ENCODE results near the gene QSOX1.

QSOX1 gene, protein sequence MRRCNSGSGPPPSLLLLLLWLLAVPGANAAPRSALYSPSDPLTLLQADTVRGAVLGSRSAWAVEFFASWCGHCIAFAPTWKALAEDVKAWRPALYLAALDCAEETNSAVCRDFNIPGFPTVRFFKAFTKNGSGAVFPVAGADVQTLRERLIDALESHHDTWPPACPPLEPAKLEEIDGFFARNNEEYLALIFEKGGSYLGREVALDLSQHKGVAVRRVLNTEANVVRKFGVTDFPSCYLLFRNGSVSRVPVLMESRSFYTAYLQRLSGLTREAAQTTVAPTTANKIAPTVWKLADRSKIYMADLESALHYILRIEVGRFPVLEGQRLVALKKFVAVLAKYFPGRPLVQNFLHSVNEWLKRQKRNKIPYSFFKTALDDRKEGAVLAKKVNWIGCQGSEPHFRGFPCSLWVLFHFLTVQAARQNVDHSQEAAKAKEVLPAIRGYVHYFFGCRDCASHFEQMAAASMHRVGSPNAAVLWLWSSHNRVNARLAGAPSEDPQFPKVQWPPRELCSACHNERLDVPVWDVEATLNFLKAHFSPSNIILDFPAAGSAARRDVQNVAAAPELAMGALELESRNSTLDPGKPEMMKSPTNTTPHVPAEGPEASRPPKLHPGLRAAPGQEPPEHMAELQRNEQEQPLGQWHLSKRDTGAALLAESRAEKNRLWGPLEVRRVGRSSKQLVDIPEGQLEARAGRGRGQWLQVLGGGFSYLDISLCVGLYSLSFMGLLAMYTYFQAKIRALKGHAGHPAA

DNA sequence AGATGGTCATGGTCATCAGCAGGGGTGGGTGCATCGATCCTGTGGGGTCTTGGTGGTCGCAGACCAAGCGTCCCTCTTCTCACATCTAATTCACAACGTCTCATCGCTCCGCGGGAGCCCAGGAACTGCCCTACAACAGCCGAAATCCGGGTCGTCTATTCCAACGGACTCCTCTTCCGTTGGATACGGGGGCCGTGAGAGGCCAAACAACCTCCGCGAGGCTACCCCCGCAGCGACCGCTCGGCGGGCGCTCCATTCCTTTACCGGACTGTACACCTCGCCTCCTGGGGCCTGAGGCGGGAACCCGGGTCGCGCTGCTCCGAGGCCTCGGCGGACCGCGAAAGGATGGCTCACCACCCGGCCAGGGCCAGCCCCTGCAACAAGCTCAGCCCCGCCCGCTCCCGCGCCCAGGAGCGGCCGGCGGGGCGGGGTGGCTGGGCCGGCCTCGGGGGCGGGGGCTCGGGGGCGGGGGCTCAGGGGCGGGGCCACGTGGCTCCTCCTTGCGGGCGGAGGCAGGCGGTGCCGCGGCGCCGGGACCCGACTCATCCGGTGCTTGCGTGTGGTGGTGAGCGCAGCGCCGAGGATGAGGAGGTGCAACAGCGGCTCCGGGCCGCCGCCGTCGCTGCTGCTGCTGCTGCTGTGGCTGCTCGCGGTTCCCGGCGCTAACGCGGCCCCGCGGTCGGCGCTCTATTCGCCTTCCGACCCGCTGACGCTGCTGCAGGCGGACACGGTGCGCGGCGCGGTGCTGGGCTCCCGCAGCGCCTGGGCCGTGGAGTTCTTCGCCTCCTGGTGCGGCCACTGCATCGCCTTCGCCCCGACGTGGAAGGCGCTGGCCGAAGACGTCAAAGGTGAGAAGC lies at the start of gene QSOX1:
QSOX1 (plus strand) TSS at position 545 of the 857 bp plus-strand sequence; CDS start at position 584, 39 bp downstream.
- no peak for TF ChIP-seq GATA3 (IDR thresholded peaks at IDR 0.05; ENCODE audit: low read depth, low read length)
- no peak for TF ChIP-seq GATA2 (IDR thresholded peaks at IDR 0.05; ENCODE audit: low read depth, low read length)

DNA sequence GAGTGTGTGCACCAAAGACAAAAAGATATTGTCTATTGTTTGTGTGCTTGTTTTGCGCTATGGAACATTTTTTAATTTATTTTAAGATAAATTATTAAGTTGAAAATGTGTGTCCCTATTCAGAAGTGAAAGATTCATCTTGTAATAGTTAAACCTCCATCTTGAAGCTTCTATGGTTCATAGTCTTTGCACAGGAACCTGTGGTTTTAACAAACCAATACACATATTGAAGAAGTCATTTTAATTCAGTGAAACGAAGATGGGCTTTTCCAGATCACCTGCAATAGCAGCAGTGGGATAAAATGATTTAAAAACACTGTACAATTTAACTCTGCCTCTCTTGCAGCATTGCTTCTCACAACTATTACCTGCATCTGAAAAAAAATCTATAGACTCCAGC lies 42.6 kb upstream of the QSOX1 start:
- no peak for TF ChIP-seq GATA2 (IDR thresholded peaks at IDR 0.05; ENCODE audit: low read depth, low read length)
- TF ChIP-seq GATA3 (IDR thresholded peaks at IDR 0.05; ENCODE audit: low read depth, low read length): no peak

- no peak for TF ChIP-seq GATA2 (IDR thresholded peaks at IDR 0.05; ENCODE audit: low read depth, low read length)
- TF ChIP-seq GATA3 (IDR thresholded peaks at IDR 0.05; ENCODE audit: low read depth, low read length): no peak
Observed at GRCh38 chr1:180112984-180113647, 41.6 kb upstream of the QSOX1 start.

- TF ChIP-seq GATA3 (IDR thresholded peaks at IDR 0.05; ENCODE audit: low read depth, low read length) (no peak), GATA2 (IDR thresholded peaks at IDR 0.05; ENCODE audit: low read depth, low read length) (no peak)
Observed at GRCh38 chr1:180114396-180114945, 40.2 kb upstream of the QSOX1 start.

DNA sequence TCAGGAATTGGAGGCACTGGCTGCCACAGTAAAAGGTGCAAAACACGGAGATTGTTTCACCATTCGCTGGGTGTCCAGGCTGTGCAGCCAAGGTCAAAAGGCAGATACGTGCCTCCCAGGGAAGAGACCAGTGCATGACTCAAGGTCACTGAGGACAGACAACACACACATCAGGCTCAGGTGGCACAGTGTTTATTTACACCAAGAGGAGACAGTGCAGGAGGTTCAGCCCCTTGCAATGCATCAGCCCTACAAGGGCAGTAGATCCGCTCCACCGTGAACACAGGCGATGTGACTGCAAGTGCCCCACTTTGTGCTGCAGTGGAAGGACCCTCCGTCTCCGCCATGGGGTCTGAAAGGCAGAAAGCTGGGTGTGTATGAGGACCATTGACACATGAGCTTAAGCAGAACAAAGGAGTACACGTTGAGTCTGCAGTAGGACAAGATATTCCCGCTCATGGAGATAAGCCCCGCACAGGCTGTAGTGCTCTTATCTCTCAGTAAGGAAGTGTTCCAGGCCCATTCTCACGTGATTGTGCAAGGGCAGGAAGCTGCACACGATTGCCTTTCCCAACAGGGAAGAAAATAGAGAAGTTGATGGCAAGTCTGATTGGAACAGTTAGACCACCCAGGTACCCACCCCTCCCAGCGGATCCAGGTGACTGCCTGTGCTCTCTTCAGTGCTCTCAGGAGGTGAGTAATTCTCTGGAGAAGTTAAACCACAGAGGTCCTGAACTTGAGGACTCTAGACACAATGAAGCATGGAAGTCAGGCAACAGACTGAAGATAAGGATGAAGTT lies 37.5 kb upstream of the QSOX1 start:
- TF ChIP-seq GATA2 (IDR thresholded peaks at IDR 0.05; ENCODE audit: low read depth, low read length): no peak
- TF ChIP-seq GATA3 (IDR thresholded peaks at IDR 0.05; ENCODE audit: low read depth, low read length): no peak

DNA sequence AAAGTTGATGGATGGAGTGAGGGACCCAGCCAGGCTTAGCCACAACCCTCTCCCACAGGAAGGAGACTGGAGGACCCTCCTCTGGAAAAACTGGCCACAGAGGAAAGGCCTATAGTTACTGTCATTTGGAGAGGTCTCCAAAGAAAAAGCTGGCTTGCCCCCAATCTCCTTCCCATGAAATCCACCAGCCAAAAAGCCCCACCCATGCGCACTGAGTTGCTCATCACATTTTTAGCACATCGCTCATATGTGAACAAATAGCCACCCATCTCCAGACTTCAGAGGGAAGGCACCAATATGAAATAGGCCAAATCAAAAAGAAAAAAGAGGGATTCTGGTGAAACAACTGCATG lies 36.9 kb upstream of the QSOX1 start:
- no peak for TF ChIP-seq GATA3 (IDR thresholded peaks at IDR 0.05; ENCODE audit: low read depth, low read length)
- TF ChIP-seq GATA2 (IDR thresholded peaks at IDR 0.05; ENCODE audit: low read depth, low read length): no peak

- TF ChIP-seq GATA3 (IDR thresholded peaks at IDR 0.05; ENCODE audit: low read depth, low read length): no peak
- no peak for TF ChIP-seq GATA2 (IDR thresholded peaks at IDR 0.05; ENCODE audit: low read depth, low read length)
Observed at GRCh38 chr1:180119837-180120236, 34.8 kb upstream of the QSOX1 start.

GRCh38 chr1:180123463-180123936 lies 31.2 kb upstream of the QSOX1 start:
- TF ChIP-seq GATA3 (IDR thresholded peaks at IDR 0.05; ENCODE audit: low read depth, low read length): no peak
- no peak for TF ChIP-seq GATA2 (IDR thresholded peaks at IDR 0.05; ENCODE audit: low read depth, low read length)

GRCh38 chr1:180130651-180131050 lies 24.0 kb upstream of the QSOX1 start:
- TF ChIP-seq GATA2 (IDR thresholded peaks at IDR 0.05; ENCODE audit: low read depth, low read length) (no peak), GATA3 (IDR thresholded peaks at IDR 0.05; ENCODE audit: low read depth, low read length) (no peak)

GRCh38 chr1:180131510-180131909 lies 23.2 kb upstream of the QSOX1 start:
- TF ChIP-seq GATA2 (IDR thresholded peaks at IDR 0.05; ENCODE audit: low read depth, low read length): no peak
- TF ChIP-seq GATA3 (IDR thresholded peaks at IDR 0.05; ENCODE audit: low read depth, low read length): no peak

DNA sequence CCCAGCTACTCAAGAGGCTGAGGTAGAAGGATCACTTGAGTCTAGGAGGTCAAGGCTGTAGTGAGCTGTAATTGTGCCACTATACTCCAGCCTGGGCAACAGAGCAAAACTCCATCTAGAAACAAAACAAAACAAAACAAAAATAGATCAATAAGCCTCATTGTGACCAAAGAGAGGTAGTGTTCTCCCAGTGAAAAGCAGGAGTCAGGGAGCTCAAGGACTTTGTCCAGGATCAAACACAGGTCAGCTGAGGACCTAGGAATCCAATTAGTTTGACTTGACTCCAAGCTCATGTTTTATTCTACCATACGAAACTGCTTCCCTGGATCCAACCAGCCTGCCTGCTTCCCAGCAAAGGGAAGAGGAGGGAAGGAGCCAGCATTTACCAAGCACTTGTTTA lies 21.5 kb upstream of the QSOX1 start:
- TF ChIP-seq GATA3 (IDR thresholded peaks at IDR 0.05; ENCODE audit: low read depth, low read length): no peak
- no peak for TF ChIP-seq GATA2 (IDR thresholded peaks at IDR 0.05; ENCODE audit: low read depth, low read length)

- no peak for TF ChIP-seq GATA2 (IDR thresholded peaks at IDR 0.05; ENCODE audit: low read depth, low read length)
- TF ChIP-seq GATA3 (IDR thresholded peaks at IDR 0.05; ENCODE audit: low read depth, low read length): no peak
Observed at GRCh38 chr1:180135535-180135934, 19.1 kb upstream of the QSOX1 start.

All from SH-SY5Y (cell line).